Measurements from ENCODE around the gene CRIP3. TPM values are rescaled to one million over a fixed set of nuclear protein-coding genes. Genes with fewer than 3 reads are reported as not detected.
A peak's percentile ranks its signal among the peaks of the same experiment; 100 is the strongest.

CRIP3 gene
- total and polyA plus RNA-seq, 2 of the 13 experiments (the other 11 are each of a cell fraction or from before 2014, with no cell fraction given): 6.3 to 9.3 TPM

DNA sequence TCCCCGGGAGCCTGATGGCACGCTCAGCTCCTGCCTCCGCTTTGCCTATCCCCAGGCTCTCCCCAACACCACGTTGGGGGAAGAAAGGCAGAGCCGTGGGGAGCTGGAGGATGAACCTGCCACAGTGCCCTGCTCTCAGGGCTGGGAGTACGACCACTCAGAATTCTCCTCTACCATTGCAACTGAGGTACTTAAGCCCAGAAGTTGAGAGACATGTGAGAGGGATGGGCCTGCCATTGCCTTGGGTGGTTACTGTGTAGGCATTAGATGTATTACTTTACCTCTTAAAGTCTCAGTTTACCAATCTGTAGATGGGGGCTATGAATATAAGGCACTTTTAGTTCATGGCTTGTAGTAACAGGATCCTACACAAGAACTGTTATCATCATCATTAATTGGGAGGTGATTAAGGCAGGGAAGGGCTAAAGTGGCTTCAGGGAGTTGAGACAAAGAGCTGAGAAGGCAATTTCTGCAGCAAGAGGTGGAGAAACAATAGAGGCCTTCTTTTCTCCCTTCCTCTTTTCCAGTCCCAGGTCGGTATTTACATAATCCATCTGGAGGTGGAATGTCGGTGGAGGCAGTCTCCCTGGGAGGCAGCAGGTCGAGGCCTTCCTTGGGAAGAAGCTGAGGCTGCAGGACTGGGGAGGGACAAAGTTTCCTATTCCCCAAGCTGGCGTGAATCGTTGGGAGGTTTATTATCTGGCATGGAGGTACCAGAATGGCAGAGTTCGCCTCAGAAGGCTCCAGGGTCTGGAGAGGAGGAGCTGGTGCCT is 9.9 kb downstream of the CRIP3 start (continued):
- TF ChIP-seq ZNF770 (CRISPR knock-in tag; IDR thresholded peaks at IDR 0.05): peak; percentile 95
- 0 out of 2 replicates have a peak, but pooled peaks have one; percentile 47 for TF ChIP-seq TRIM24 (CRISPR knock-in tag; IDR thresholded peaks at IDR 0.05)

GRCh38 chr6:43297644-43298564 is 10.7 kb downstream of the CRIP3 start, which contains the start of gene SLC22A7:
SLC22A7 (plus strand) TSS chr6:43298260; CDS start chr6:43298359, 99 bp downstream.
- H3K9ac ChIP-seq (ENCODE audit: insufficient read depth, low read depth, low read length): peak within 1 kb of the TSS; percentile 53
- peak; percentile 60 for DNase-seq (ENCODE audit: low spot score)
- peak; percentile 77 for TF ChIP-seq AGO1 (IDR thresholded peaks at IDR 0.05; ENCODE audit: low read depth, low read length, poor library complexity, severe bottlenecking)
- peak; percentile 5; the same call in 1 of the 2 replicates for TF ChIP-seq DZIP1 (CRISPR knock-in tag; IDR thresholded peaks at IDR 0.05)
- TF ChIP-seq MIXL1 (CRISPR knock-in tag; IDR thresholded peaks at IDR 0.05): no peak
- peak; percentile 74 for TF ChIP-seq SALL1 (CRISPR knock-in tag; IDR thresholded peaks at IDR 0.05)
- no peak for TF ChIP-seq SKI (IDR thresholded peaks at IDR 0.05; ENCODE audit: partially characterized antibody)
- 0 out of 2 replicates have a peak, but pooled peaks have one; percentile 63 for TF ChIP-seq ZNF343 (CRISPR knock-in tag; IDR thresholded peaks at IDR 0.05)
- no peak for TF ChIP-seq ZNF577 (CRISPR knock-in tag; IDR thresholded peaks at IDR 0.05; ENCODE audit: borderline replicate concordance, low read depth)
- peak; percentile 34; the same call in 1 of the 2 replicates for TF ChIP-seq ZBTB8A (CRISPR knock-in tag; IDR thresholded peaks at IDR 0.05; ENCODE audit: borderline replicate concordance, low read depth)
- peak; percentile 77 for TF ChIP-seq ZFX (CRISPR knock-in tag; IDR thresholded peaks at IDR 0.05; ENCODE audit: low read depth)
- peak; percentile 57; the same call in 1 of the 2 replicates for TF ChIP-seq MYC (CRISPR knock-in tag; IDR thresholded peaks at IDR 0.05; ENCODE audit: borderline replicate concordance)
- 0 out of 2 replicates have a peak, but pooled peaks have one; percentile 4 for TF ChIP-seq ZNF670 (CRISPR knock-in tag; IDR thresholded peaks at IDR 0.05; ENCODE audit: borderline replicate concordance)
- no peak for TF ChIP-seq TCF7 (IDR thresholded peaks at IDR 0.05; ENCODE audit: low read depth)
- TF ChIP-seq ZNF766 (CRISPR knock-in tag; IDR thresholded peaks at IDR 0.05; ENCODE audit: borderline replicate concordance): peak; percentile 66; the same call in 1 of the 2 replicates

More at GRCh38 chr6:43297644-43298564, 10.7 kb downstream of the CRIP3 start, which contains the start of gene SLC22A7:
- BruUV-seq (replicated peaks): no TSS peak
- Histone ChIP-seq H3K27ac (ENCODE audit: extremely low read length, insufficient read depth, low read length) (peak within 1 kb of the TSS; percentile 70), H4K20me1 (ENCODE audit: insufficient read depth, low read length) (no peaks in the 10 kb centered on the region), H3K9me3 (ENCODE audit: low read length) (no peaks in the 10 kb centered on the region), H2AFZ (ENCODE audit: low read length) (no peak within 1 kb of the TSS), H3K4me1 (ENCODE audit: insufficient read depth, low read length) (peaks cover 72% of the 10 kb centered on the region), H3K4me3 (replicated peaks in 1 of 3; ENCODE audit: insufficient read depth in 1 of 3, low read depth in 2 of 3, low read length in 3 of 3) (peak within 1 kb of the TSS; percentile 16 to 61 (median 17); a peak in 5 of 6 replicates), H3K79me2 (ENCODE audit: insufficient read depth, low read length) (no peaks in the 10 kb centered on the region), H3K36me3 (replicated peaks in 1 of 2; ENCODE audit: control insufficient read depth in 1 of 2, insufficient read depth in 2 of 2, low read length in 2 of 2) (no peaks in the 10 kb centered on the region; a peak in 1 of 5 replicates), H3K4me2 (ENCODE audit: low read depth, low read length) (peak within 1 kb of the TSS; percentile 71), H3K27me3 (ENCODE audit: control insufficient read depth in 1 of 2, insufficient read depth in 2 of 2, low read length in 2 of 2) (no peaks in the 10 kb centered on the region)
- in situ Hi-C loops (cut with HindIII; ENCODE audit: extremely low pct_ligation_motif_present, low pct_unique_long_range_greater_than_20kb) (no loop called here), intact Hi-C loops (cut with micrococcal nuclease; ENCODE audit: unreplicated experiment) (no loop called here)
- ChIA-PET CTCF (ENCODE audit: low intra/inter-chr PET ratio, low total read pairs) (no interaction called here), POLR2A (interaction anchor here (0.7 to 5.2 kb wide), 13 partner anchors 10 to 72 kb away, joined by 3 to 67 read pairs (median 4); partner anchors contain the start of genes CRIP3, DNPH1 and ZNF318)
- 18% methylated on average over 7 of the region's 10 CpGs for WGBS (ENCODE audit: low lambda C conversion rate)
- FAIRE-seq (peak; percentile 53), ATAC-seq (peak; percentile 84)
